ELR (cell line): ENCODE results near the gene OR52B6.
A peak's percentile ranks its signal among the peaks of the same experiment; 100 is the strongest.
"Not testable (repeated sequence)": the region's sequence is repeated elsewhere in the genome, so short reads cannot be mapped to it uniquely, and the experiment has no call there.

Experiments
- DNase-seq: peaks from one replicate; pipeline ENCODE4 v3.0.0-alpha.2; 2015; ENCODE audit warnings: low read depth

OR52B6 gene, protein sequence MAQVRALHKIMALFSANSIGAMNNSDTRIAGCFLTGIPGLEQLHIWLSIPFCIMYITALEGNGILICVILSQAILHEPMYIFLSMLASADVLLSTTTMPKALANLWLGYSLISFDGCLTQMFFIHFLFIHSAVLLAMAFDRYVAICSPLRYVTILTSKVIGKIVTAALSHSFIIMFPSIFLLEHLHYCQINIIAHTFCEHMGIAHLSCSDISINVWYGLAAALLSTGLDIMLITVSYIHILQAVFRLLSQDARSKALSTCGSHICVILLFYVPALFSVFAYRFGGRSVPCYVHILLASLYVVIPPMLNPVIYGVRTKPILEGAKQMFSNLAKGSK

DNA sequence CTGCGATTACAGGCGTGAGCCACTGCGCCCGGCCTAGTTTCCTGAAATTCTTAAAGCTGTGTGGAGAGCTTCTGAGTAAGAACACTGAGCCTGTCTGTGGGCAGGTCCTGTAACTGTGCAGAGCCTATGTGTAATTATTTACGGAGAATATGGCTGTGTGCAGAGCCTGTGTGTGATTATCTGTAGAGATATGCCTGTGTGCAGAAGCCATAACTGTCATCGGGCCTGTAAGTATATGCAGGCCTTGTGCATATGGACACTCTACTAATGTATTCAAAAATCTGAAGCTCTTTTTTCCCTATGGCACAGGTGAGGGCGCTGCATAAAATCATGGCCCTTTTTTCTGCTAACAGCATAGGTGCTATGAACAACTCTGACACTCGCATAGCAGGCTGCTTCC lies at the start of gene OR52B6:
Gene OR52B6 (plus strand): TSS at position 301 of the 400 bp plus-strand sequence. CDS start 0 bp downstream, at position 301.
- DNase-seq, result no peak

GRCh38 chr11:5531053-5531831 lies 49.4 kb upstream of the OR52B6 start:
- DNase-seq, result no peak

DNA sequence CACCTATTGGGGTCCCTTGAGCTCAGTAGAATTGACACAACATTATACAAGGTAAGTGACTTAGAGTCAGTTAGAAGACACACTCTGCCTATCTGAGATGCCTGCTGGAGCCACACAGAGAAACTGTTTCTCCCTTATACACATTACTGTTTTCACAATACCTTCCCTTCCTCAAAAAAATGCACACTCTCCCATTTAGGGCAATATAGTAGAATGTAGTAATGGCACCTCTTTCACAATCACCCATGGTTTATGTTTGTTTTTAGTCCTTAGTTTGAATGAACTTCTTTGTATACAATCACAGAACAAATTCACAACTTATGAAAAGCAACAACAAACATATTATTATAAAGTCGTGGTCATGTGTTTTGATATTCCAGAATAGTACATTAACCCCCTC lies 46.6 kb upstream of the OR52B6 start:
- no peak for DNase-seq

GRCh38 chr11:5536482-5536881 lies 44.2 kb upstream of the OR52B6 start:
- DNase-seq, result no peak

- no peak for DNase-seq
Observed at GRCh38 chr11:5541427-5541826, 39.2 kb upstream of the OR52B6 start.

DNA sequence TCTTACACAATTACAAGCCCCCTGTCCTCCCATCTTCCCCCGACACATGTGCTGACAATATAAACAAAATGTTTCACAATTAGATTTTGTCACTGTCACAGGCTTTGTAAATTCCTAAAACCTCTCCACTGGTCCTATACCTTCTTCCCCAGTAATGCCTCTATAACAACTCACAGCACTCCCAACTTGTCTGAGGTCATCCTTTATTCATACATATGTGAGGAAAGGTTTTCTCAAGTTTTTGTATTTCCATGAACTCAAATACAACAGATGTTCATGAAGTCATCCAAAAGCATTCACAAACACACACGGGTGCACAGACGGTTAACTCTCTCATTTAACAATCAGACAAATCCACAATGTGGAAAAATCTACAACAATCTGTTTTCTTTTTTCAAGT lies 34.2 kb upstream of the OR52B6 start:
- DNase-seq, result peak; percentile 14

DNA sequence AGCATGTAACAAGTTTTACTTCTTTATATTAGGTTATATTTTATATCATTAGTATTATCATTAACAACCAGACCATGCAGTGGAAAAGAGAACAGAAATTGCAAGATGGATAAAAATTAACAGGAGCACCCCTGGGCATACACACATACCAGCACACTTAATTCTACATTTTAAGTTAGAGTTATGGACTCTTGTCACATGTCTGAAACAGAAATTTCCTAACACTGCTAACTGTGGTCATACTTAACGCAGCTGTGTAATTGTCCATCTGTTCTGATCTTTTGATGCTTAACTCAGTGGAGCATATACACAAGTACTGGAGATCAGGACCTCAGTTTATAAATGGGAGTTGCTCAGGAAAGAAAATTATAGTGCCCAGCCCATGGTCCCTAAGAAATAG lies 32.7 kb upstream of the OR52B6 start:
- no peak for DNase-seq

DNA sequence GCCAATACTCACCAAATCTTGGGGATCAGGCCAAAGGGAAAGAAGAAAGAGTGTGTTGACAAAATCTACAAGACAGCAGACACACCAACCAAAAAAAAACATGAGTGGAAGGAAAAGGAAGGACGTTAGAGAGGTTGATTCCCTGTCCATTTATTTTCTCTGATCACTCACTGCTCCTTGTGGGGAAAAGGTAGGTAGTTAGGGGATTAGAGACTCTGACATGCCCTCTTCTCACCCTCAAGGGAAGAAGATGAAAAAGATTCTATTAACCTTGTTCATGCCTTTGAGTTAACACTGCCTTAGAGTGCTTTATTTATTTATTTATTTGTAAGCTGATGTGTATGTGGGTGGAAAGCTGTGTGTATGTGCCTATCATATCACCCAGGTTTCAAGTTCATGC lies 32.2 kb upstream of the OR52B6 start, which contains the start of gene OR52H1:
Gene OR52H1 (minus strand): TSS at position 101 of the 400 bp plus-strand sequence. CDS start 3,035 bp downstream, outside the sequence.
- no peak for DNase-seq

DNA sequence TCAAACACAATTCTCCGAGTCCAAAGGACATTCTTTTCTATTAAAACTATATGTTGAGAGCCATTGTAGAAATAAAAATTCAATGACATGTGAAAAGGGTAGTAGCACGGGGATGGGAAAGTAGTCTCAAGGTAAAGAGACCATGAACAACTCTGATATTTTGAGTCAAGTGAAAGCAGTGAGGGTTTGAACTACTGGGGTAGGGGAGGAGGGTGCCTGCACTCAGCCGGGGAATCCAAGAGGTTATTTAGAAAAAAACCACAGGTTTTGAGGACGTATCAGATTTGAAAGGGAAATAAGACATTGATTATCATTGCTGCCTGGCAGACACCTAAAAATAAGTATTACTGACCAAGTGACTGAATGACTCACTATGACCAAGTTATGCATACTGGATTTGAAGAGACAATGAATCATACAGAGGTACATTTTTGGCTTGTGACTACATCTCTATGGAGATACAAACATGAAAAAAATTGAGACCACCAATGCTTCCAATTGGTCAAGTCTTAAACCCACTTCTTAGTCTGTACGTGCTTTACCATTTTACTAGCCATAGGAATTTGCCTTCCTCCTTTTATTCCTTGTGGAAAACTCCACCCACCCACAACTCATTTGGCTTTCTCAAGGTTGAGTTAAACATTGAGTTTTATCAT lies 30.1 kb upstream of the OR52B6 start:
- peak; percentile 97 for DNase-seq

DNA sequence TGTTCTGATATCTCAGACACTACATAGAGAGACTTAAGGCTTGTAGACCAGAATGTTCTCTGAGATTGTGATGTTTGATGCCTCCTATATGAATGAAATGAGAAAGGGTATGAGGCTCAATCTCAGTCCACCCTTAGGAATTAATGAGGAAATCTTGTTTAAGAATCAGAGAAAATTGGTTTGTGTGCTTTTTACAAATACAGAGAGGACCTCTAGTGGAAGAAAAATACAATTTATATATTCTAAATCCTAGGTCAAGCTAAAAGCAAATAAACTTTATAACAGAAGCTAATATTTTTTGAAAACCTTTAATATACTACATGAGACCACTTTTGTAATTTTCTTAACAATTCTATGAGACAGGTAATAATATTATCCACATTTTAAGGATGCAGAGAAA lies 27.3 kb upstream of the OR52B6 start:
- peak; percentile 42 for DNase-seq

DNA sequence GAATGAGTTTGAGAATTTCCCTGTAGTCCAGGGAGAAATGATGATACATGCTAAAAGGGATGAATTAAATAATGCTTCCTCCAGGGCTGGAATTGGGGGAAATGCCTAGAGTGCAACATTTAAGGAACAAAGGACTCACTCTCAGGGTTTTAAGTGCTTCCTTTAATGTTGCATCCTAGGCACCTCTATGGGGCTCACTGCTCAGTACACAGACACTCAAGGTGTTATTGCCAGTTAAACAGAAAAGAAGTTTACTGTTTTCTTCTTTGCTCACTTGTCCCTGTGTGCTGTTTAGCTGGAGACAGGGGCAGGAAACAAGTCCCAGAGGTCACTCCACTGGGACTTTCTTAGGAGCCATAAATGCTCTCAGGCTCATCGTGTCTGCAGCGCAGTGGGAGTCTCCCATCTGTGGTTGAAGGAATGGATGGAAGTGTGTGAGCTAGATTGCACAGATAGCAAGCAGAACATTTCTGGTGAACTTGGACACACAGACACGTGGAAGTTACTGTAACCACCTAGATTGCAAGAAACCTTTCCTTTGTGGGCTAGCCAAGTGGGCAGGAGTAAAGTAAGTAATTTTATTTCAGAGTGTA lies 24.0 kb upstream of the OR52B6 start:
- DNase-seq, result no peak

DNA sequence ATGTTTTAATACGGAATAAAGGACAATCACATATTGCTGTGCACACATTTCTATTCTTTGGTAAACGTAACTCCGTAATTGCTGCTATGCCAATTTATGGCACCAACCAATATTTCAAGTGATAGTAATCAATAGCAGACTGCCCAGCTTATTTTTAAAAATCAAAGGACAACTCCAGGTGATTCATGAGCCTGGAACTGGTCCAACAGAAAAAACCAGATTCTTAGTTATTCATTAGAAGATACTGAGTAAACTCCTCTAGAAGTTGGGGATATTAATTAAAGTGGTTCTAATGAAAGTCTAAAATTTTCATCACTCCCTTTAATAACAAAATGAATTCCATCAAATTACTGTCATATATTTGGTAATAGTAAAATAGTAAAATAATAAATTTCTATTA lies 22.9 kb upstream of the OR52B6 start:
- no peak for DNase-seq

GRCh38 chr11:5564259-5565019 lies 16.2 kb upstream of the OR52B6 start:
- no peak for DNase-seq

DNA sequence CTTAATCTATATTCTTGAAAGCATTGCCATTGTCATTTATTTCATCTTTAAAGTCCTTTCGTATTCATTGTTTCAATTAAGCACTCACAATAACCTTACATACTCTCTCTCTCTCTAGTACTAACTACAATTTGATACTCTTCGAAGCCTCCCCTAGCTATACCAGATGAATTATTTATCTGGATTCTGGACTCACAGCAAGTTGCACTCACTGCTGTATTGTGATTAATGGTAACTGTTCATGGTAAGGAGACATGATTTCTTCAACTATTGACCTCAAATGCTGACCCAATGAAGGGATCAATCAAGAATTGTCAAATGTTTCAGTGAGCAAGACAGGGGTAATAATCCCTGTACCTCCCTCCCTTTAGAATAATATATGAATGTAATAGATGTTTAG lies 6.0 kb upstream of the OR52B6 start:
- no peak for DNase-seq

DNA sequence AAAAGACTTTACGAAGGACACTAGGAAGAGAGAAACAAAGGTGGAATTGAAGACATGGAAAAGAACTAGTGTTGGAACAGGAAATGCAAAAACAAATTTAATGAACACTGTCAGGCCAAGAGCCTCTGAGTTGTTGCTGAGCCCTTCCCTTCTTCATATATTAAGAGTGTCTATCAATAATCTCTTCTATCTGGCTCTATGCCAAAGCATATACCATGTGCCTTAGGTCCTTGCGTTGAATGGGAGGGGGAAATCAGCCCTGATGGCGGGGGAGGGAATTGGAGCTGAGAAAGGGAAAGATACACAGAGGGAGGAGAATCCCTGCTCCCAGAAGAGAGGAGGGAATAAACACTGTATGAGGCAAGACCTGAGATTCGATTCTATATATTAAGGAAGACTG lies 5.5 kb upstream of the OR52B6 start:
- no peak for DNase-seq

- DNase-seq, result no peak
Observed at GRCh38 chr11:5577101-5577500, 3.6 kb upstream of the OR52B6 start.

GRCh38 chr11:5581014-5581413 lies 337 bp downstream of the OR52B6 start:
- no peak for DNase-seq

GRCh38 chr11:5584458-5584857 lies 3.8 kb downstream of the OR52B6 start:
- DNase-seq, result not testable (repeated sequence)

DNA sequence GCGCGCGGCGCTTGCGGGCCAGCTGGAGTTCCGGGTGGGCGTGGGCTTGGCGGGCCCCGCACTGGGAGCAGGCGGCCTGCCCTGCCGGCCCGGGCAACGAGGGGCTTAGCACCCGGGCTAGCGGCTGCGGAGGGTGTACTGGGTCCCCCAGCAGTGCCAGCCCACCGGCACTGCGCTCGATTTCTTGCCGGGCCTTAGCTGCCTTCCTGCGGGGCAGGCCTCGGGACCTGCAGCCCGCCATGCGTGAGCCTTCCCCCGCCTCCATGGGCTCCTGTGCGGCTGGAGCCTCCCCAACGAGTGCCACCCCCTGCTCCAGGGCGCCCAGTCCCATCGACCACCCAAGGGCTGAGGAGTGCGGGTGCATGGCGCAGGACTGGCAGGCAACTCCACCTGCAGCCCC lies 9.2 kb downstream of the OR52B6 start:
- not testable (repeated sequence) for DNase-seq

DNA sequence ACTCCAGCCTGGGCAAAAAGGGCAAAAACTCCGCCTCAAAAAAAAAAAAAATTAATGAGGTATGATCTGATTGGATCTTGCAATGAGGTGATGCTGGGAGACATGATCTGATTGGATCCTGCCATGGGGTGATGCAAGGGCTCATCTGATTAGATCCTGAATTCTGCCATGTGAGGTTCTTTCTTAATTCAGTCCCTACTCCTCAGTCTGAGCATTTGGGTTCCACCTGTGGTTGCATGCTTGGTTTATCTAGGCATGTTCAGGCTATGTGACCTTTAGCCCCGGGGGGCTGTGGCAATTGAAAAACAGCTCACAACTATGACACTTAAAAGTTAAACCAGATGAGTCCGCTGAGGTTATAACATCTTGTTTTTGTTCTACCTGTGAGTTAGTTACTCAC lies 10.9 kb downstream of the OR52B6 start:
- no peak for DNase-seq

- DNase-seq, result no peak
Observed at GRCh38 chr11:5592615-5593014, 11.9 kb downstream of the OR52B6 start.

DNA sequence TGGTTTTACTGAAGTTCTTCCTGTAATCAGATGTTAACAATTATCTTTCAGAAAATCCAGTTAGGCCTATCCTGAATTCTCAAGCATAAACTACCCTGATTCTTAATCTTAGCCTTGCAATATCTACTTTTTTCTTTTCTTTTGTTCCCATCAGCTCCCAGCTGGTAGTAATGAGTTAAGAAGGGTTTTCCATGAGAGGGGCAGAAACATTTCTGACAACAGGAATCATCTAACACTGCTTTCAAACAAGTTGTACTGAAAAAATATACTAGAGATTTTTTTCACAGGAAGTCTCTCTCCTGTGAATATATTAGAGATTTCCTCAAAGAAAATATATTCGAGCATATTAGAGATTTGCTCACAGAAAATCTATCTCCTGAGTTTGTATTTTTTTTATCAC lies 12.5 kb downstream of the OR52B6 start:
- DNase-seq, result no peak
